Measurements from ENCODE around the gene KPNA1.
"Not testable (repeated sequence)": the region's sequence is repeated elsewhere in the genome, so short reads cannot be mapped to it uniquely, and the experiment has no call there.

The KPNA1 gene

GRCh38 chr3:122443762-122444490 lies 70.8 kb downstream of the KPNA1 start:
- not testable (repeated sequence) for ATAC-seq (ENCODE audit: low read depth); H3K9me3 Mint-ChIP-seq; H3K27ac Mint-ChIP-seq; H3K4me1 Mint-ChIP-seq; H3K4me3 Mint-ChIP-seq; H3K27me3 Mint-ChIP-seq; DNase-seq (ENCODE audit: low spot score in 2 of 2)
- H3K36me3 Mint-ChIP-seq = peaks cover 65% of the 10 kb centered on the region

- no peak overlapping the region for H3K27ac Mint-ChIP-seq
- no peak for DNase-seq (ENCODE audit: low spot score in 2 of 2)
- no peaks in the 10 kb centered on the region for H3K27me3 Mint-ChIP-seq
- H3K4me3 Mint-ChIP-seq = no peak overlapping the region
- H3K36me3 Mint-ChIP-seq = peaks cover 64% of the 10 kb centered on the region
- H3K9me3 Mint-ChIP-seq = peaks cover 6% of the 10 kb centered on the region
- peaks cover 6% of the 10 kb centered on the region for H3K4me1 Mint-ChIP-seq
- no peak for ATAC-seq (ENCODE audit: low read depth)
Measured at GRCh38 chr3:122443090-122443489, 71.6 kb downstream of the KPNA1 start.

GRCh38 chr3:122435950-122436349 lies 78.8 kb downstream of the KPNA1 start:
- ATAC-seq (ENCODE audit: low read depth) (no peak), DNase-seq (ENCODE audit: low spot score in 2 of 2) (no peak)
- Mint-ChIP-seq H3K4me3 (no peak overlapping the region), H3K27ac (no peak overlapping the region), H3K9me3 (peaks cover 7% of the 10 kb centered on the region), H3K27me3 (no peaks in the 10 kb centered on the region), H3K4me1 (no peaks in the 10 kb centered on the region), H3K36me3 (peaks cover 50% of the 10 kb centered on the region)

GRCh38 chr3:122430371-122430770 lies 84.4 kb downstream of the KPNA1 start:
- Mint-ChIP-seq H3K27ac (no peak overlapping the region), H3K36me3 (peaks cover 47% of the 10 kb centered on the region), H3K27me3 (no peaks in the 10 kb centered on the region), H3K4me3 (no peak overlapping the region), H3K4me1 (no peaks in the 10 kb centered on the region), H3K9me3 (no peaks in the 10 kb centered on the region)
- no peak for DNase-seq (ENCODE audit: low spot score in 2 of 2)
- ATAC-seq (ENCODE audit: low read depth) = no peak

- H3K27me3 Mint-ChIP-seq = no peaks in the 10 kb centered on the region
- no peak overlapping the region for H3K4me3 Mint-ChIP-seq
- no peaks in the 10 kb centered on the region for H3K4me1 Mint-ChIP-seq
- ATAC-seq (ENCODE audit: low read depth) = no peak
- H3K27ac Mint-ChIP-seq = peak overlapping the region; percentile 66
- H3K9me3 Mint-ChIP-seq = no peaks in the 10 kb centered on the region
- no peak for DNase-seq (ENCODE audit: low spot score in 2 of 2)
- peaks cover 41% of the 10 kb centered on the region for H3K36me3 Mint-ChIP-seq
Measured at GRCh38 chr3:122427857-122428471, 86.8 kb downstream of the KPNA1 start.

GRCh38 chr3:122421836-122422235 lies 92.9 kb downstream of the KPNA1 start:
- H3K4me3 Mint-ChIP-seq = no peak overlapping the region
- DNase-seq (ENCODE audit: low spot score in 2 of 2) (no peak), ATAC-seq (ENCODE audit: low read depth) (no peak)
- H3K27me3 Mint-ChIP-seq = no peaks in the 10 kb centered on the region
- H3K36me3 Mint-ChIP-seq = peaks cover 20% of the 10 kb centered on the region
- H3K27ac Mint-ChIP-seq = no peak overlapping the region
- H3K4me1 Mint-ChIP-seq = peaks cover 4% of the 10 kb centered on the region
- no peaks in the 10 kb centered on the region for H3K9me3 Mint-ChIP-seq

GRCh38 chr3:122421101-122421500 lies 93.6 kb downstream of the KPNA1 start:
- Mint-ChIP-seq H3K27ac (no peak overlapping the region), H3K9me3 (no peaks in the 10 kb centered on the region), H3K36me3 (peaks cover 13% of the 10 kb centered on the region), H3K27me3 (no peaks in the 10 kb centered on the region), H3K4me1 (peaks cover 9% of the 10 kb centered on the region), H3K4me3 (no peak overlapping the region)
- DNase-seq (ENCODE audit: low spot score in 2 of 2) (no peak), ATAC-seq (ENCODE audit: low read depth) (no peak)

- ATAC-seq (ENCODE audit: low read depth) (no peak), DNase-seq (ENCODE audit: low spot score in 2 of 2) (peak in 1 of 2 donors; percentile 15)
- Mint-ChIP-seq H3K36me3 (peaks cover 12% of the 10 kb centered on the region), H3K4me1 (peaks cover 28% of the 10 kb centered on the region), H3K27ac (peak overlapping the region; percentile 99), H3K4me3 (peak overlapping the region; percentile 91), H3K9me3 (no peaks in the 10 kb centered on the region), H3K27me3 (no peaks in the 10 kb centered on the region)
Measured at GRCh38 chr3:122416966-122417365, 97.8 kb downstream of the KPNA1 start.

- ATAC-seq (ENCODE audit: low read depth) (peak; percentile 86), DNase-seq (ENCODE audit: low spot score in 2 of 2) (peak; percentile 98)
- peaks cover 13% of the 10 kb centered on the region for H3K36me3 Mint-ChIP-seq
- peak within 1 kb of the TSS; percentile 91 for H3K4me3 Mint-ChIP-seq
- no peaks in the 10 kb centered on the region for H3K27me3 Mint-ChIP-seq
- H3K4me1 Mint-ChIP-seq = peaks cover 30% of the 10 kb centered on the region
- H3K9me3 Mint-ChIP-seq = no peaks in the 10 kb centered on the region
- H3K27ac Mint-ChIP-seq = peak within 1 kb of the TSS; percentile 99
Measured at GRCh38 chr3:122415762-122416654, 98.7 kb downstream of the KPNA1 start, which contains the start of gene WDR5B. Gene WDR5B, minus strand, starts transcription at chr3:122416062. Its CDS starts 534 bp downstream, at chr3:122415528.

- no peaks in the 10 kb centered on the region for H3K9me3 Mint-ChIP-seq
- ATAC-seq (ENCODE audit: low read depth) (peak; percentile 40), DNase-seq (ENCODE audit: low spot score in 2 of 2) (peak; percentile 36 to 48)
- no peaks in the 10 kb centered on the region for H3K27me3 Mint-ChIP-seq
- H3K4me3 Mint-ChIP-seq = peak overlapping the region; percentile 91
- peaks cover 32% of the 10 kb centered on the region for H3K4me1 Mint-ChIP-seq
- peak overlapping the region; percentile 99 for H3K27ac Mint-ChIP-seq
- H3K36me3 Mint-ChIP-seq = peaks cover 11% of the 10 kb centered on the region
Measured at GRCh38 chr3:122415104-122415744, 99.5 kb downstream of the KPNA1 start.

GRCh38 chr3:122414391-122414790 lies 100.3 kb downstream of the KPNA1 start:
- Mint-ChIP-seq H3K36me3 (peaks cover 11% of the 10 kb centered on the region), H3K27me3 (no peaks in the 10 kb centered on the region), H3K4me3 (peak overlapping the region; percentile 91), H3K27ac (peak overlapping the region; percentile 99), H3K9me3 (no peaks in the 10 kb centered on the region), H3K4me1 (peaks cover 35% of the 10 kb centered on the region)
- no peak for ATAC-seq (ENCODE audit: low read depth)
- DNase-seq (ENCODE audit: low spot score in 2 of 2) = no peak

- DNase-seq (ENCODE audit: low spot score in 2 of 2) (no peak), ATAC-seq (ENCODE audit: low read depth) (no peak)
- no peaks in the 10 kb centered on the region for H3K9me3 Mint-ChIP-seq
- H3K36me3 Mint-ChIP-seq = peaks cover 14% of the 10 kb centered on the region
- H3K27ac Mint-ChIP-seq = no peak overlapping the region
- H3K4me1 Mint-ChIP-seq = peaks cover 37% of the 10 kb centered on the region
- no peak overlapping the region for H3K4me3 Mint-ChIP-seq
- no peaks in the 10 kb centered on the region for H3K27me3 Mint-ChIP-seq
Measured at GRCh38 chr3:122410639-122411038, 104.1 kb downstream of the KPNA1 start.

- Mint-ChIP-seq H3K27ac (peak overlapping the region; percentile 84), H3K4me1 (peaks cover 33% of the 10 kb centered on the region), H3K36me3 (peaks cover 17% of the 10 kb centered on the region), H3K4me3 (no peak overlapping the region), H3K27me3 (no peaks in the 10 kb centered on the region), H3K9me3 (no peaks in the 10 kb centered on the region)
- DNase-seq (ENCODE audit: low spot score in 2 of 2) (no peak), ATAC-seq (ENCODE audit: low read depth) (no peak)
Measured at GRCh38 chr3:122410111-122410510, 104.6 kb downstream of the KPNA1 start.
